AG09309 (cell line): ENCODE data around the gene FAT2.

Experiments used
- DNase-seq: peaks from one replicate; pipeline ENCODE4 v3.0.0-alpha.2; 2010; ENCODE audit warnings: low read depth
- H3K4me3 ChIP-seq: 2 replicates; pipeline ENCODE4 v1.5.1; 2011; ENCODE audit warnings: mild to moderate bottlenecking, low read depth, low read length, moderate library complexity; ENCODE audit not compliant: control insufficient read depth
- TF ChIP-seq, protein P1 (sequence below): IDR thresholded peaks from 2 replicates; pipeline ENCODE4 v1.5.1; 2011; ENCODE audit warnings: mild to moderate bottlenecking, low read depth, low read length, inconsistent platforms; ENCODE audit not compliant: insufficient read depth, control insufficient read depth; ENCODE audit errors: missing control alignments

FAT2 gene

DNA sequence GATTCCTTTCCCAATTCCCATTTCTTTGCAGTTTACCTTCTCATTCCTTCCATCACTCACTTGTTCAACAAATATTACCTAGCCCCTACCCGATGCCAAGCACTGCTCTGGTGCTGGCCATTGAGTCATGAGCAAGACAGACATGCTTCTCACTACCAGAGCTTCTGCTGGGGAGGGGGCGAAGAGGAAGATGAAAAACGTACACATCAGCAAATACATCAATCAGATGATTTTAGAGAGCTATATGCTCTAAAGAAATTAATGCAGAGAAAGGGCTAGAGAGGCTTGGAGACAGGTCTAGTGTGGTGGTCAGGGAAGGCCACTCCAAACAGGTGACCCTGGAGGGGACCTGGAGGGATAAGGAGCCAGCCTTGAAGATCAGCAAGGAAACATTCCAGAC is 14.4 kb upstream of the FAT2 start:
- no peak overlapping the region for H3K4me3 ChIP-seq
- TF ChIP-seq, protein P1, sequence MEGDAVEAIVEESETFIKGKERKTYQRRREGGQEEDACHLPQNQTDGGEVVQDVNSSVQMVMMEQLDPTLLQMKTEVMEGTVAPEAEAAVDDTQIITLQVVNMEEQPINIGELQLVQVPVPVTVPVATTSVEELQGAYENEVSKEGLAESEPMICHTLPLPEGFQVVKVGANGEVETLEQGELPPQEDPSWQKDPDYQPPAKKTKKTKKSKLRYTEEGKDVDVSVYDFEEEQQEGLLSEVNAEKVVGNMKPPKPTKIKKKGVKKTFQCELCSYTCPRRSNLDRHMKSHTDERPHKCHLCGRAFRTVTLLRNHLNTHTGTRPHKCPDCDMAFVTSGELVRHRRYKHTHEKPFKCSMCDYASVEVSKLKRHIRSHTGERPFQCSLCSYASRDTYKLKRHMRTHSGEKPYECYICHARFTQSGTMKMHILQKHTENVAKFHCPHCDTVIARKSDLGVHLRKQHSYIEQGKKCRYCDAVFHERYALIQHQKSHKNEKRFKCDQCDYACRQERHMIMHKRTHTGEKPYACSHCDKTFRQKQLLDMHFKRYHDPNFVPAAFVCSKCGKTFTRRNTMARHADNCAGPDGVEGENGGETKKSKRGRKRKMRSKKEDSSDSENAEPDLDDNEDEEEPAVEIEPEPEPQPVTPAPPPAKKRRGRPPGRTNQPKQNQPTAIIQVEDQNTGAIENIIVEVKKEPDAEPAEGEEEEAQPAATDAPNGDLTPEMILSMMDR: no peak
- DNase-seq: no peak

GRCh38 chr5:151602806-151603205 is 11.7 kb upstream of the FAT2 start:
- DNase-seq: no peak
- TF ChIP-seq, protein P1: no peak
- H3K4me3 ChIP-seq: no peak overlapping the region

- no peak overlapping the region for H3K4me3 ChIP-seq
- no peak for DNase-seq
- TF ChIP-seq, protein P1: no peak
These were observed 10.3 kb upstream of the FAT2 start for GRCh38 chr5:151601391-151601790.

DNA sequence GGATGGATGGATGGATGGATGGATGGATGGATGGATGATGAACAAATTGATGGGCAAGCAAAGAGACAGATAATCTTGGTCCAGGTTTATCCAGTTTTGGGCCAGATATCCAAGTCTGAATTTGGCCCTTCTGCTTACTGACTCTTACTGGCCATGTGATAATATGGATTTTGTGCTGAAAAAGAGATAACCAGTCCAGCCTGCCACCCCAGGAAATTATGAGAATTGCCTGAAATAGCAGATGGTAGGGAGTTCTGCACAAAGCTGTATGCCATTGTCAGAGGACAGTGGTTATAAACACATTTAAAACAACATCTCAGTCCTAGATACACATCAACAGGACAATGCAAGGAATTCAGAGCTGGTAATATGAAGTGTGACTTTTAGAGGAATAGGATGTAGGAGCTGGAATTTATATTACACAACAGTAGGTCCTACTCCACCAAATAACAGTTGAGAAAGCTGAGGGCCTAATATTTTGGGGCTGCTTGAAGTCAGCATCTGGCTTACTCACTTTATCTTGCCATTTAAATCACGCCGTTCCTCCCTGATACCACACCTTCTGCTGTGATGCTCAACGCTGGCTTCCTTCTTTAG is 9.0 kb upstream of the FAT2 start:
- H3K4me3 ChIP-seq: no peak overlapping the region
- no peak for DNase-seq
- TF ChIP-seq, protein P1: no peak

- TF ChIP-seq, protein P1: no peak
- DNase-seq: no peak
- no peak overlapping the region for H3K4me3 ChIP-seq
These were observed 7.9 kb upstream of the FAT2 start for GRCh38 chr5:151598984-151599383.

DNA sequence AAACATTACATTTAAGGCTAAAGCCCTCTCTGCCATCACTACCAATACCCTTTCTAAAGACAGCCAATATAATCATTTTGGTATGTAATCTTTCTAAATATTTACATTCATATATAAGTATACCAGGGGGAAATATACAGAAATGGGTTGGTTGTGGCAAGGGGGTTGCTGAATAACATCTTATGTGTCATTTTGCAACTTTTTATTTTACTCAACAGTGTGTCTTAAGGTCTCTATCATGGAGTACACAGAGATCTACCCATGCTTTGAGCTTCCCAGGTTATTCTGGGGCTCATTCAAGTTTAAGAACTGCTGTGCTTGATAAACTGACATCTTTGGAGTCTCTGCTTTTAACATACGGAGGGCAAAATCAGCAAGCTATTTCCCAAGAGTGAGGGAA is 7.4 kb upstream of the FAT2 start:
- no peak overlapping the region for H3K4me3 ChIP-seq
- TF ChIP-seq, protein P1: no peak
- no peak for DNase-seq

DNA sequence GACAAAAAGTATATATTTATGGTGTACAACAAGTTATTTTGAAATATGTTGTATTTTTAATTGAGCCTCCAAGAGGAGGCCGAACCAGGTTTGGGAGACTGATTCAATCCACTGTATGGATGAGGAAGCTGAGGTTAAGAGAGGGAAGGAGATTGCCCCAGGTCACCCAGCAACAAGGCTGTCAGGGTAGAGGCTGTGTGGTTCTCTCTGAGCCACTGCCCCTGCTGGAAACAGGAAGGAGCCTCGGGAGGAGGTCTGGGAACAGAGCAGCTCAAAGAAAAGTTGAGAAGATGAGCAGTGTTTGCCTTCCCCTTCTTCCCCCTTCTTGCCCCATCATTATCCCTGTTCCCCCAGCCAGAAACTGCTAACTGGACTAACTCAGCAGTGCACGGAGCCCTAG is 6.6 kb upstream of the FAT2 start:
- TF ChIP-seq, protein P1: no peak
- no peak overlapping the region for H3K4me3 ChIP-seq
- DNase-seq: no peak
